ENCODE results near the gene MMP2.

Gene MMP2

DNA sequence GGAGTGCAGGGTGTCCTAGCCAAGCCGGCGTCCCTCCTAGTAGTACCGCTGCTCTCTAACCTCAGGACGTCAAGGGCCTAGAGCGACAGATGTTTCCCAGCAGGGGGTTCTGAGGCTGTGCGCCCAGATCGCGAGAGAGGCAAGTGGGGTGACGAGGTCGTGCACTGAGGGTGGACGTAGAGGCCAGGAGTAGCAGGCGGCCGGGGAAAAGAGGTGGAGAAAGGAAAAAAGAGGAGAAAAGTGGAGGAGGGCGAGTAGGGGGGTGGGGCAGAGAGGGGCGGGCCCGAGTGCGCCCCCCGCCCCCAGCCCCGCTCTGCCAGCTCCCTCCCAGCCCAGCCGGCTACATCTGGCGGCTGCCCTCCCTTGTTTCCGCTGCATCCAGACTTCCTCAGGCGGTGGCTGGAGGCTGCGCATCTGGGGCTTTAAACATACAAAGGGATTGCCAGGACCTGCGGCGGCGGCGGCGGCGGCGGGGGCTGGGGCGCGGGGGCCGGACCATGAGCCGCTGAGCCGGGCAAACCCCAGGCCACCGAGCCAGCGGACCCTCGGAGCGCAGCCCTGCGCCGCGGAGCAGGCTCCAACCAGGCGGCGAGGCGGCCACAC lies at the start of gene MMP2:
Gene MMP2 (plus strand): TSS at position 372 of the 603 bp plus-strand sequence. CDS start 282 bp downstream, outside the sequence.
- H3K27ac ChIP-seq = no peak within 1 kb of the TSS
- TF ChIP-seq ZFX (IDR thresholded peaks at IDR 0.05) = no peak
- TF ChIP-seq, protein P1, sequence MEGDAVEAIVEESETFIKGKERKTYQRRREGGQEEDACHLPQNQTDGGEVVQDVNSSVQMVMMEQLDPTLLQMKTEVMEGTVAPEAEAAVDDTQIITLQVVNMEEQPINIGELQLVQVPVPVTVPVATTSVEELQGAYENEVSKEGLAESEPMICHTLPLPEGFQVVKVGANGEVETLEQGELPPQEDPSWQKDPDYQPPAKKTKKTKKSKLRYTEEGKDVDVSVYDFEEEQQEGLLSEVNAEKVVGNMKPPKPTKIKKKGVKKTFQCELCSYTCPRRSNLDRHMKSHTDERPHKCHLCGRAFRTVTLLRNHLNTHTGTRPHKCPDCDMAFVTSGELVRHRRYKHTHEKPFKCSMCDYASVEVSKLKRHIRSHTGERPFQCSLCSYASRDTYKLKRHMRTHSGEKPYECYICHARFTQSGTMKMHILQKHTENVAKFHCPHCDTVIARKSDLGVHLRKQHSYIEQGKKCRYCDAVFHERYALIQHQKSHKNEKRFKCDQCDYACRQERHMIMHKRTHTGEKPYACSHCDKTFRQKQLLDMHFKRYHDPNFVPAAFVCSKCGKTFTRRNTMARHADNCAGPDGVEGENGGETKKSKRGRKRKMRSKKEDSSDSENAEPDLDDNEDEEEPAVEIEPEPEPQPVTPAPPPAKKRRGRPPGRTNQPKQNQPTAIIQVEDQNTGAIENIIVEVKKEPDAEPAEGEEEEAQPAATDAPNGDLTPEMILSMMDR (conservative IDR thresholded peaks at IDR 0.05) = no peak

DNA sequence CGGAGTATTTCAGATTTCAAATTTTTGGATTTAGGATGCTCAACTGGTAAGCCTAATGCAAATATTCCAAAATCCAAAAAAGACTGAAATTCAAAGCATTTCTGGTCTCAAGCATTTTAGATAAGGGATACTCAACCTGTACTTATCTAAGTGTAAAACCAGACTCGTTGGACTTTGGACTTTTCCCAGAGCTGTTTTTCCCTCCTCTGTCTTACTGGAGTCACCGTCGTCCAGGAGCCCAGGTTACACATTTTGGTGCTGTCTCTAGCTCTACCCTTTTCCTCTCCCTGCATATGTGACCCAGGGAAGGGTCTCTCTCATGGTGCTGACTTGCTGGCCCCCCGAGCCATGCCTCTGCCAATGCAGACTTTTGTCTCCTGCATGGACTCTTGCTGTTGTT lies 46.0 kb upstream of the MMP2 start:
- H3K27ac ChIP-seq = no peak overlapping the region
- no peak for TF ChIP-seq ZFX (IDR thresholded peaks at IDR 0.05)
- TF ChIP-seq, protein P1 (conservative IDR thresholded peaks at IDR 0.05) = no peak

DNA sequence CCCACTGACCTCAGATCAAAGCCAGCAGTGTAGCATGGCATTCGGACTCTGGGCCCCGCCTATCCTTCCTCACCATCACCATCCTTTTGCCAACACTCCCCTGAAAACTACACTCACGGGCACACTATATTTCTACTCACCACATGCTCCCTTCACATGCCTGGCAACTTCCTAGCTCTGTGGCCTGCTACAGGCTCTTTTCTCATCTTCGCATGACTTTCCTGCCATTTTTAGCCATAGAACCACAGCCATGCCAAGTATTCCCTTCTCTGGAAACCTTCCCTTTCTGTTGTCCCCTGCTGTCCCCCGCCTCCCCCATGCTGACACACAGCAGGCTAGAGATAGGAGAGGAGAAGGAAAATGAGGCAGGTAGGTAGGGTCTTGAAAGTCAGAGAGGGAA lies 45.5 kb upstream of the MMP2 start:
- no peak overlapping the region for H3K27ac ChIP-seq
- TF ChIP-seq, protein P1 (conservative IDR thresholded peaks at IDR 0.05) = no peak
- TF ChIP-seq ZFX (IDR thresholded peaks at IDR 0.05) = no peak

- no peak for TF ChIP-seq ZFX (IDR thresholded peaks at IDR 0.05)
- TF ChIP-seq, protein P1 (conservative IDR thresholded peaks at IDR 0.05) = no peak
- H3K27ac ChIP-seq = no peak overlapping the region
These were observed 45.0 kb upstream of the MMP2 start for GRCh38 chr16:55434000-55434399.

- TF ChIP-seq, protein P1 (conservative IDR thresholded peaks at IDR 0.05) = no peak
- TF ChIP-seq ZFX (IDR thresholded peaks at IDR 0.05) = no peak
- no peak overlapping the region for H3K27ac ChIP-seq
These were observed 43.6 kb upstream of the MMP2 start for GRCh38 chr16:55435387-55435786.

- TF ChIP-seq, protein P1 (conservative IDR thresholded peaks at IDR 0.05) = no peak
- no peak overlapping the region for H3K27ac ChIP-seq
These were observed 42.4 kb upstream of the MMP2 start for GRCh38 chr16:55436587-55436986.

DNA sequence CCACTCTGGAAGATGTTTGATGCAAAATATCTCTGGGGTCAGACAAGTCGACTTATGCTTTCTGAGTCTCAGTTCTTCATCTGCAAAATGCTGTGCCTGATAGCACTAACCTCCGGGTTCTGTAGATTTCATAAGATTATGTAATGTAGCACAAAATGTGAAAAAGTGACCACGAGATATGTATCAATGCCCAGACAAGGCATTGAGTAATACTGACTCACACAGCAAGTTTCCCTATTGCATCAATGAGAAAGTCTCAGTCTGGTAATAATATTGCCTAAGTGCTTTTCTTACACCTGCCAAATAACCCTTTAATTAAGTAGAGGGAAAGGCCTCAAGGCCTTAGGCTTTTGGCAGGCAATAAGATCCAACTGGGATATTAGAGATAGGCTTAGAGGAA lies 41.4 kb upstream of the MMP2 start:
- TF ChIP-seq, protein P1 (conservative IDR thresholded peaks at IDR 0.05) = no peak
- TF ChIP-seq ZFX (IDR thresholded peaks at IDR 0.05) = no peak
- no peak overlapping the region for H3K27ac ChIP-seq

Measured in C4-2B (cell line).